ENCODE results near the gene EPHA7.

DNA sequence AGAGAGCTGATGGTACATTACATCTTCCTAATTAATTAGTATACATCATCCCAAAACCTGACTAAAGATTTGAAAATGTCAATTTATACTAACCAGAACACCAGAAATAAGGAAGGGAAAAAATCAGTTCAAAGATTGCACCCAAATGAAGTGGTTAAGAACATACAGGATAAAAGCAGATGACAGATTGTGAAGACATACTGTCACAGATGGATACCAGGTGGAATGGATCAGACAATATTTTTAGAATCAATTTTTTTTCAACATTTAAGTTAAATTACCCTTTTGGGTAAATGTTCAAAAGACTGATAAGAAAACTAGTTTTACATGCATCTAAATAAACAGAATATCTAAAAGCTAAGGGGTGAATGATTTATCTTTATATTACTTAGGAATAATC is 47.6 kb downstream of the EPHA7 start:
- no peak for TF ChIP-seq GABPA (IDR thresholded peaks at IDR 0.05; ENCODE audit: low read depth)
- TF ChIP-seq, protein P1, sequence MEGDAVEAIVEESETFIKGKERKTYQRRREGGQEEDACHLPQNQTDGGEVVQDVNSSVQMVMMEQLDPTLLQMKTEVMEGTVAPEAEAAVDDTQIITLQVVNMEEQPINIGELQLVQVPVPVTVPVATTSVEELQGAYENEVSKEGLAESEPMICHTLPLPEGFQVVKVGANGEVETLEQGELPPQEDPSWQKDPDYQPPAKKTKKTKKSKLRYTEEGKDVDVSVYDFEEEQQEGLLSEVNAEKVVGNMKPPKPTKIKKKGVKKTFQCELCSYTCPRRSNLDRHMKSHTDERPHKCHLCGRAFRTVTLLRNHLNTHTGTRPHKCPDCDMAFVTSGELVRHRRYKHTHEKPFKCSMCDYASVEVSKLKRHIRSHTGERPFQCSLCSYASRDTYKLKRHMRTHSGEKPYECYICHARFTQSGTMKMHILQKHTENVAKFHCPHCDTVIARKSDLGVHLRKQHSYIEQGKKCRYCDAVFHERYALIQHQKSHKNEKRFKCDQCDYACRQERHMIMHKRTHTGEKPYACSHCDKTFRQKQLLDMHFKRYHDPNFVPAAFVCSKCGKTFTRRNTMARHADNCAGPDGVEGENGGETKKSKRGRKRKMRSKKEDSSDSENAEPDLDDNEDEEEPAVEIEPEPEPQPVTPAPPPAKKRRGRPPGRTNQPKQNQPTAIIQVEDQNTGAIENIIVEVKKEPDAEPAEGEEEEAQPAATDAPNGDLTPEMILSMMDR (IDR thresholded peaks at IDR 0.05; ENCODE audit: insufficient read depth, low read length), result no peak
- TF ChIP-seq, protein P2, sequence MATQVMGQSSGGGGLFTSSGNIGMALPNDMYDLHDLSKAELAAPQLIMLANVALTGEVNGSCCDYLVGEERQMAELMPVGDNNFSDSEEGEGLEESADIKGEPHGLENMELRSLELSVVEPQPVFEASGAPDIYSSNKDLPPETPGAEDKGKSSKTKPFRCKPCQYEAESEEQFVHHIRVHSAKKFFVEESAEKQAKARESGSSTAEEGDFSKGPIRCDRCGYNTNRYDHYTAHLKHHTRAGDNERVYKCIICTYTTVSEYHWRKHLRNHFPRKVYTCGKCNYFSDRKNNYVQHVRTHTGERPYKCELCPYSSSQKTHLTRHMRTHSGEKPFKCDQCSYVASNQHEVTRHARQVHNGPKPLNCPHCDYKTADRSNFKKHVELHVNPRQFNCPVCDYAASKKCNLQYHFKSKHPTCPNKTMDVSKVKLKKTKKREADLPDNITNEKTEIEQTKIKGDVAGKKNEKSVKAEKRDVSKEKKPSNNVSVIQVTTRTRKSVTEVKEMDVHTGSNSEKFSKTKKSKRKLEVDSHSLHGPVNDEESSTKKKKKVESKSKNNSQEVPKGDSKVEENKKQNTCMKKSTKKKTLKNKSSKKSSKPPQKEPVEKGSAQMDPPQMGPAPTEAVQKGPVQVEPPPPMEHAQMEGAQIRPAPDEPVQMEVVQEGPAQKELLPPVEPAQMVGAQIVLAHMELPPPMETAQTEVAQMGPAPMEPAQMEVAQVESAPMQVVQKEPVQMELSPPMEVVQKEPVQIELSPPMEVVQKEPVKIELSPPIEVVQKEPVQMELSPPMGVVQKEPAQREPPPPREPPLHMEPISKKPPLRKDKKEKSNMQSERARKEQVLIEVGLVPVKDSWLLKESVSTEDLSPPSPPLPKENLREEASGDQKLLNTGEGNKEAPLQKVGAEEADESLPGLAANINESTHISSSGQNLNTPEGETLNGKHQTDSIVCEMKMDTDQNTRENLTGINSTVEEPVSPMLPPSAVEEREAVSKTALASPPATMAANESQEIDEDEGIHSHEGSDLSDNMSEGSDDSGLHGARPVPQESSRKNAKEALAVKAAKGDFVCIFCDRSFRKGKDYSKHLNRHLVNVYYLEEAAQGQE (IDR thresholded peaks at IDR 0.05; ENCODE audit: insufficient replicate concordance, low read depth), result no peak
- TF ChIP-seq POLR2AphosphoS5 (IDR thresholded peaks at IDR 0.05; ENCODE audit: low read depth), result no peak
- TF ChIP-seq SPI1 (IDR thresholded peaks at IDR 0.05; ENCODE audit: borderline replicate concordance, low read depth), result no peak

Data from HL-60 (cell line).